Adrenal gland (tissue), 12 donors: Measurements from ENCODE around the gene PSENEN. TPM values are rescaled to one million over a fixed set of nuclear protein-coding genes. Genes with fewer than 3 reads are reported as not detected.

Source experiments
- DNase-seq, 7 donors: peaks; one replicate each; pipeline ENCODE4 v3.0.0-alpha.2; 2019 to 2020
- H3K27ac ChIP-seq, 5 donors: fragments of 200-600 bp; sonication (generic) in 4 of 5; 1 replicate in 3 of 5; 2 replicates in 2 of 5; pipeline versions ENCODE4 v1.5.1 to v1.8.0; 2016 to 2020; ENCODE audit warnings: mild to moderate bottlenecking in 1 of 5
- H3K27me3 ChIP-seq: fragments of 200-600 bp; 2 replicates; pipeline ENCODE4 v1.8.0; 2021
- H3K36me3 ChIP-seq, 2 donors: fragments of 200-600 bp; replicated peaks in 1 of 2; 1 replicate in 1 of 2; 2 replicates in 1 of 2; pipeline versions ENCODE4 v1.5.1 to v1.8.0; 2018 to 2022
- H3K4me1 ChIP-seq, 2 donors: fragments of 200-600 bp; replicated peaks in 1 of 2; 1 replicate in 1 of 2; 2 replicates in 1 of 2; pipeline versions ENCODE4 v1.5.1 to v1.8.0; 2018 to 2021
- H3K4me3 ChIP-seq, 4 donors: fragments of 200-600 bp; sonication (generic) in 3 of 4; one replicate each; pipeline ENCODE4 v1.5.1; 2016 to 2018
- H3K9me3 ChIP-seq, 3 donors: fragments of 200-600 bp; sonication (generic) in 1 of 3; replicated peaks in 1 of 3; 1 replicate in 2 of 3; 2 replicates in 1 of 3; pipeline versions ENCODE4 v1.5.1 to v1.8.0; 2016 to 2021
- POLR2A ChIP-seq, 2 donors: fragments of 450-650 bp; IDR thresholded peaks; one replicate each; pipeline ENCODE4 v1.6.1; 2017; ENCODE audit warnings: antibody characterized with exemption in 2 of 2, mild to moderate bottlenecking in 2 of 2, moderate library complexity in 1 of 2
- WGBS, 4 donors: extraction: QIAGEN DNeasy Blood & Tissue Kit in 2 of 4; methylation state at CpG; one replicate each; pipeline versions ENCODE4 v1.1.5 to v1.1.7; 2013 to 2017; 5-methylcytosine and 5-hydroxymethylcytosine counted together
- intact Hi-C, 2 donors: fragments of 100-400 bp; cut with DNase I; formaldehyde crosslinking; loops; one replicate each; pipeline versions ENCODE4 v1.14.1 to v1.15.0; 2022 to 2023
- polyA plus RNA-seq, 3 donors: library from polyadenylated mRNA; stranded (reverse); fragments of 200-250 nt in 2 of 3; fragments of 350-450 nt in 1 of 3; fragmentation: Illumina TruSeq in 1 of 3; extraction: RNeasy Lipid Tissue Mini Kit (QIAGEN cat#74804) in 1 of 3; gene quantifications; one replicate each; pipeline ENCODE4 v1.2.3, GENCODE V29; 2013 to 2014
- total RNA-seq, 9 donors: library from RNA; depleted of rRNA in 4 of 9; stranded (reverse); fragments of >200 nt in 4 of 9; fragments of 120-200 nt in 1 of 9; fragmentation: NEBNext Ultra II Directional in 1 of 9; extraction: Animal tissue kit (Norgen Biotek cat#: 25700) in 1 of 9; gene quantifications; one replicate each; pipeline versions ENCODE4 v1.1.0 to v1.2.4, GENCODE V29; 2013 to 2023
- TF ChIP-seq, protein P1 (sequence below), 6 experiments: fragments of 450-650 bp in 4 of 6; fragments of 200-600 bp in 2 of 6; sonication (generic) in 1 of 6; IDR thresholded peaks; 1 replicate in 5 of 6; 2 replicates in 1 of 6; pipeline versions ENCODE4 v1.5.1 to v1.8.0; 2016 to 2021; ENCODE audit warnings: antibody characterized with exemption in 6 of 6, mild to moderate bottlenecking in 2 of 6, moderate library complexity in 1 of 6
- donor health status: healthy with polysubstance abuse.
- donor health status: Bipolar disorder and iron deficiency.
- donor health status: DM: yes; HTN: yes; CAD: no.
- donor health status: DM: no; HTN: no; CAD: no.
- donor health status: DM: no; HTN: no; CAD: no.
- donor health status: DM: yes; HTN: yes; CAD: no.

Gene PSENEN
- total and polyA plus RNA-seq, 12 donors, result 29.5 to 230 (median 77.3) TPM

DNA sequence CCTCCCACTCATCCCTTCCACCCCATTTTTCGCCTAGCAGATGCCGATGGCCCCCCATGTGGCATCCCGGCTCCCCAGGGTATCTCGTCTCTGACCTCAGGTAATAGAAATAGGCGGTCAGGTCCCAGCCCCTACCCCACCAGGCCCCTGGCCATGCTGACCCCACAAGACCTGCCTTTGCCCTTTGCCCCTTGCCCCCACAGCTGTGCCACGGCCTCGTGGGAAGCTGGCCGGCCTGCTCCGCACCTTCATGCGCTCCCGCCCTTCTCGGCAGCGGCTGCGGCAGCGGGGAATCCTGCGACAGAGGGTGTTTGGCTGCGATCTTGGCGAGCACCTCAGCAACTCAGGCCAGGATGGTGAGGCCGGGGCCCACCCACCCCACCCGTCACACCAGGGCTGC, 35.3 kb downstream of the PSENEN start:
- no peak for DNase-seq
- Histone ChIP-seq H3K4me1 (no peaks in the 10 kb centered on the region), H3K36me3 (peaks cover 0 to 6% of the 10 kb centered on the region in 2 donors), H3K9me3 (no peaks in the 10 kb centered on the region), H3K27ac (no peak overlapping the region), H3K4me3 (no peak overlapping the region), H3K27me3 (no peaks in the 10 kb centered on the region)
- 94 to 97% (median 96%) methylated on average over 11 to 20 of the region's 20 CpGs for WGBS, 4 donors
- TF ChIP-seq, protein P1, sequence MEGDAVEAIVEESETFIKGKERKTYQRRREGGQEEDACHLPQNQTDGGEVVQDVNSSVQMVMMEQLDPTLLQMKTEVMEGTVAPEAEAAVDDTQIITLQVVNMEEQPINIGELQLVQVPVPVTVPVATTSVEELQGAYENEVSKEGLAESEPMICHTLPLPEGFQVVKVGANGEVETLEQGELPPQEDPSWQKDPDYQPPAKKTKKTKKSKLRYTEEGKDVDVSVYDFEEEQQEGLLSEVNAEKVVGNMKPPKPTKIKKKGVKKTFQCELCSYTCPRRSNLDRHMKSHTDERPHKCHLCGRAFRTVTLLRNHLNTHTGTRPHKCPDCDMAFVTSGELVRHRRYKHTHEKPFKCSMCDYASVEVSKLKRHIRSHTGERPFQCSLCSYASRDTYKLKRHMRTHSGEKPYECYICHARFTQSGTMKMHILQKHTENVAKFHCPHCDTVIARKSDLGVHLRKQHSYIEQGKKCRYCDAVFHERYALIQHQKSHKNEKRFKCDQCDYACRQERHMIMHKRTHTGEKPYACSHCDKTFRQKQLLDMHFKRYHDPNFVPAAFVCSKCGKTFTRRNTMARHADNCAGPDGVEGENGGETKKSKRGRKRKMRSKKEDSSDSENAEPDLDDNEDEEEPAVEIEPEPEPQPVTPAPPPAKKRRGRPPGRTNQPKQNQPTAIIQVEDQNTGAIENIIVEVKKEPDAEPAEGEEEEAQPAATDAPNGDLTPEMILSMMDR (IDR thresholded peaks at IDR 0.05), result no peak
- TF ChIP-seq POLR2A (IDR thresholded peaks at IDR 0.05), result no peak
- intact Hi-C loops, result no loop called here

DNA sequence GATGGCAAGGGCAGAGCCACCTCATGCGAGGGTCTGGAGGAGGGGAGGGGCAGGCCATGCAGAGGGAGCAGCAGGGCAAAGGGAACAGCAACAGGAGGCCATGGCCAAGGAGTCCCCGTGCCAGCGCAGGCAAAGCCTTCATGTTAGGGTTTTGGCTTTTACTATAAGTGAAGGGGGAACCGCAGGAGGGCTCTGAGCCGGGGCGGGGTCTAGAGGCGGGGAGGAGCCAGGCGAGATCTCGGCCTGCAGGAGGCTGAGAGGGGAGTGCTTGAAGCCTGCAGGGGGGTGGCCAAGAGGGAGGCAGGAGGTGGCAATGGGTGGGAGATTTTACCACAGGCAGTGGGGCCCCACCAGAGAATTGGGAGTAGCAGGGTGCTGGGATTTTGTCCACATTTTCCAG, 36.2 kb downstream of the PSENEN start:
- H3K36me3 ChIP-seq, result peaks cover 0 to 6% of the 10 kb centered on the region in 2 donors
- H3K4me3 ChIP-seq, result no peak overlapping the region
- no peaks in the 10 kb centered on the region for H3K4me1 ChIP-seq
- TF ChIP-seq, protein P1 (IDR thresholded peaks at IDR 0.05), result no peak
- TF ChIP-seq POLR2A (IDR thresholded peaks at IDR 0.05), result no peak
- no peaks in the 10 kb centered on the region for H3K9me3 ChIP-seq
- WGBS, 4 donors, result 84 to 92% (median 91%) methylated on average over 9 of the region's 9 CpGs
- H3K27me3 ChIP-seq, result no peaks in the 10 kb centered on the region
- no peak for DNase-seq
- intact Hi-C loops, result no loop called here
- H3K27ac ChIP-seq, result no peak overlapping the region

DNA sequence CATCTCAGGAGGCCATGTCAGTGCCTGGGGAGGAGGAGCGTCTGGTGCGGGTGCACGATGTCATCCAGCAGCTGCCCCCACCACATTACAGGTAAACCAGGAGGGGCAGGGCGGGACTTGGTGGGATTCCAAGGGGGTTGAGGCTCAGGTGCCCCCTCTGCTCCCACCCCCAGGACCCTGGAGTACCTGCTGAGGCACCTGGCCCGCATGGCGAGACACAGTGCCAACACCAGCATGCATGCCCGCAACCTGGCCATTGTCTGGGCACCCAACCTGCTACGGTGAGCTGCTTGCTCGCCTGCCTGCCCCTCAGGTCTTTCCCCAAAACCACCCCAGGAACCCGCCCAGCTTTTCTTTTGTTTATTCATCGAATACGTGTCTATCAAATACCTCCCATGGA, 37.1 kb downstream of the PSENEN start:
- no peaks in the 10 kb centered on the region for H3K4me1 ChIP-seq
- H3K27me3 ChIP-seq, result no peaks in the 10 kb centered on the region
- peaks cover 0 to 6% of the 10 kb centered on the region in 2 donors for H3K36me3 ChIP-seq
- intact Hi-C loops, result no loop called here
- no peak for TF ChIP-seq POLR2A (IDR thresholded peaks at IDR 0.05)
- TF ChIP-seq, protein P1 (IDR thresholded peaks at IDR 0.05), result no peak
- WGBS, 4 donors, result 93 to 98% (median 96%) methylated on average over 6 to 12 of the region's 12 CpGs
- H3K4me3 ChIP-seq, result no peak overlapping the region
- H3K27ac ChIP-seq, result no peak overlapping the region
- H3K9me3 ChIP-seq, result no peaks in the 10 kb centered on the region
- no peak for DNase-seq

DNA sequence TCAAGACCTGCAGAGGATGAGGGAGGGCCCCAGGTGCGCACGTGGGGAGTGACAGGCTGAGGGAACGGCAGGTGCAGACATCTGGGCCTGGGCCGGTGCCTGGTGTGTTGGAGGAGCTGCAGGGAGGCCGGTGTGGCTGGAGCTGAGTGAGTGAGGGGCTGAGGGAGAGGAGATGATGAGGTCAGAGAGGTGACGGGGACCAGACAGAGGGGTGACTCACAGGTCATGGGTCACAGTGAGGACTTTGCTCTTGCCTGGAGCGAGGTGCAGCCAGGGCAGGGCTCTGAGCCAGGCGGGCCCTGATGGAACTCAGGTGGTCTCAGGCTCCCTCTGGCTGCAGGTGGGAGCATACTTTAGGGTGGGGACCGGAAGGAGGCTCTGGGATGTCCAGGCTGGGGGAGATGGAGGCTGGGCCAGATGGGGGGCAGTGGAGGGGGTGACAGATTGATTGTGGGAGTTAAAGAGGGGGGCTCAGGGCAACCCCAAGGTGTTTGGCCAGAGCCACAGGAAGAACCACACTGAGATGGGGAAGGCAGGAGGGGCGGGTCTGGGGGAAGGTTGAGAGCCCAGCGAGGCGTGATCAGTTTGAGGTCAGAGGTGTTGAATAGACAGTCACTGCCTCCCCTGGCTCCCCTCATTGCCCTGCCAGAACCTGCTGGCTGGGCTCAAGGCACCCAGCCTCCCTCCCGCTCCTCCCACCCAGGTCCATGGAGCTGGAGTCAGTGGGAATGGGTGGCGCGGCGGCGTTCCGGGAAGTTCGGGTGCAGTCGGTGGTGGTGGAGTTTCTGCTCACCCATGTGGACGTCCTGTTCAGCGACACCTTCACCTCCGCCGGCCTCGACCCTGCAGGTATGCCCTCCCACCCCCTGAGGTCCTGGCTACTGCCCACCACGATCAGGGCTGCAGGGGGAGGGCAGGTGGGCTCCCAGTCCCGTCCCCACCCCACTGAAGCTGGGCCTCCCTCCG, 38.3 kb downstream of the PSENEN start:
- peaks cover 0 to 6% of the 10 kb centered on the region in 2 donors for H3K36me3 ChIP-seq
- no peaks in the 10 kb centered on the region for H3K4me1 ChIP-seq
- no peaks in the 10 kb centered on the region for H3K9me3 ChIP-seq
- H3K27me3 ChIP-seq, result no peaks in the 10 kb centered on the region
- WGBS, 4 donors, result 86 to 92% (median 89%) methylated on average over 17 to 28 of the region's 28 CpGs
- H3K27ac ChIP-seq, result no peak overlapping the region
- intact Hi-C loops, result no loop called here
- H3K4me3 ChIP-seq, result no peak overlapping the region
- DNase-seq, result no peak
- TF ChIP-seq, protein P1 (IDR thresholded peaks at IDR 0.05), result no peak
- TF ChIP-seq POLR2A (IDR thresholded peaks at IDR 0.05), result no peak
